ENCODE measurements around the gene CCDC102B.
"Not testable (repeated sequence)": the region's sequence is repeated elsewhere in the genome, so short reads cannot be mapped to it uniquely, and the experiment has no call there.

Gene CCDC102B

GRCh38 chr18:68783506-68783905, 14.4 kb upstream of the CCDC102B start:
- H3K36me3 ChIP-seq (replicated peaks) = no peaks in the 10 kb centered on the region
- H3K27me3 ChIP-seq (replicated peaks) = no peaks in the 10 kb centered on the region
- no peak overlapping the region for H3K4me3 ChIP-seq (ENCODE audit: low read depth, low read length)
- no peak overlapping the region for H3K27ac ChIP-seq
- DNase-seq = no peak
- in situ Hi-C loops (cut with HindIII; ENCODE audit: low pct_ligation_motif_present, low sequenced_read_pairs) = no loop called here
- no peak for TF ChIP-seq CTCF (IDR thresholded peaks at IDR 0.05; ENCODE audit: low read depth, low read length, missing control alignments)

GRCh38 chr18:68784071-68784470, 13.8 kb upstream of the CCDC102B start:
- in situ Hi-C loops (cut with HindIII; ENCODE audit: low pct_ligation_motif_present, low sequenced_read_pairs) = no loop called here
- Histone ChIP-seq H3K27ac (no peak overlapping the region), H3K36me3 (replicated peaks) (no peaks in the 10 kb centered on the region), H3K27me3 (replicated peaks) (no peaks in the 10 kb centered on the region), H3K4me3 (ENCODE audit: low read depth, low read length) (no peak overlapping the region)
- DNase-seq = no peak
- TF ChIP-seq CTCF (IDR thresholded peaks at IDR 0.05; ENCODE audit: low read depth, low read length, missing control alignments) = no peak

GRCh38 chr18:68790290-68790689, 7.6 kb upstream of the CCDC102B start:
- H3K36me3 ChIP-seq (replicated peaks); H3K27me3 ChIP-seq (replicated peaks); in situ Hi-C loops (cut with HindIII; ENCODE audit: low pct_ligation_motif_present, low sequenced_read_pairs); H3K27ac ChIP-seq; DNase-seq; H3K4me3 ChIP-seq (ENCODE audit: low read depth, low read length): not testable (repeated sequence)

- in situ Hi-C loops (cut with HindIII; ENCODE audit: low pct_ligation_motif_present, low sequenced_read_pairs) = no loop called here
- Histone ChIP-seq H3K27ac (no peak overlapping the region), H3K36me3 (replicated peaks) (no peaks in the 10 kb centered on the region), H3K27me3 (replicated peaks) (no peaks in the 10 kb centered on the region), H3K4me3 (ENCODE audit: low read depth, low read length) (no peak overlapping the region)
- DNase-seq = no peak
- no peak for TF ChIP-seq CTCF (IDR thresholded peaks at IDR 0.05; ENCODE audit: low read depth, low read length, missing control alignments)
These were observed 6.1 kb upstream of the CCDC102B start for GRCh38 chr18:68791801-68792200.

- in situ Hi-C loops (cut with HindIII; ENCODE audit: low pct_ligation_motif_present, low sequenced_read_pairs) = no loop called here
These were observed 3.9 kb upstream of the CCDC102B start for GRCh38 chr18:68793951-68794350.

GRCh38 chr18:68796936-68797690, 767 bp upstream of the CCDC102B start:
- Histone ChIP-seq H3K27ac (peak overlapping the region; percentile 91), H3K36me3 (replicated peaks) (no peaks in the 10 kb centered on the region), H3K27me3 (replicated peaks) (no peaks in the 10 kb centered on the region), H3K4me3 (ENCODE audit: low read depth, low read length) (no peak overlapping the region)
- no peak for TF ChIP-seq CTCF (IDR thresholded peaks at IDR 0.05; ENCODE audit: low read depth, low read length, missing control alignments)
- in situ Hi-C loops (cut with HindIII; ENCODE audit: low pct_ligation_motif_present, low sequenced_read_pairs) = no loop called here
- DNase-seq = peak; percentile 95

More at GRCh38 chr18:68793951-68794350, 3.9 kb upstream of the CCDC102B start:
- Histone ChIP-seq H3K4me3 (ENCODE audit: low read depth, low read length) (no peak overlapping the region), H3K36me3 (replicated peaks) (no peaks in the 10 kb centered on the region), H3K27ac (no peak overlapping the region), H3K27me3 (replicated peaks) (no peaks in the 10 kb centered on the region)
- TF ChIP-seq CTCF (IDR thresholded peaks at IDR 0.05; ENCODE audit: low read depth, low read length, missing control alignments) = no peak
- no peak for DNase-seq

Data from brain microvascular endothelial cell (primary cell).